Mammary epithelial cell (primary cell): ENCODE results near the gene PDSS1.

Source experiments
- CTCF ChIP-seq, 2 donors: IDR thresholded peaks in 1 of 2; conservative IDR thresholded peaks in 1 of 2; 2 replicates each; pipeline ENCODE4 v1.5.1; 2011 to 2012; ENCODE audit warnings: inconsistent platforms in 2 of 2, low read length in 2 of 2, mild to moderate bottlenecking in 2 of 2, control low read depth in 1 of 2, low read depth in 1 of 2; ENCODE audit not compliant: insufficient read depth in 1 of 2; ENCODE audit errors: extremely low read depth in 1 of 2
- EZH2 ChIP-seq: IDR thresholded peaks from 2 replicates; pipeline ENCODE4 v1.6.1; 2012; ENCODE audit warnings: low read length, inconsistent platforms, borderline replicate concordance

DNA sequence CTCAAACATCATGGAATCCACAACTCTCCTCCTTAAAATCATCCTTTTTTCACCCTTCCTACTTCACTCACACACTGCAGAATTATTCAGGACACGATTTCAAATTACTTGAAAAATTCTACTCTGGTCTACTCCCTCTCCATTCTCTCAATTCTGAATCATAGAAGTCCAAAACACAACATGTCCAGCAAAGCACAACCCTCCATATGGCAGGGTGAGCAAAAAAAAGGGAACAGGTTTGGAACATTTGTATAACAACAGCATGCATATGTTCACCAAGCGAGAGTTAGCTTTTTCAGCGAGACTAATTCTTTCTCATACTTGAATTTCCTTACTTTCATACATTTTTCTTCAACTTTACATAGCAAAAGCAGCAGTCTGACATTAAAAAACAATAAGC lies 89.9 kb downstream of the PDSS1 start:
- TF ChIP-seq CTCF (conservative IDR thresholded peaks at IDR 0.05 in 1 of 2, IDR thresholded peaks at IDR 0.05 in 1 of 2; ENCODE audit: extremely low read depth in 1 of 2, insufficient read depth in 1 of 2, low read depth in 1 of 2, low read length in 2 of 2) (no peak), EZH2 (no peak)
